ENCODE measurements around the gene ZBTB33.

The ZBTB33 gene

DNA sequence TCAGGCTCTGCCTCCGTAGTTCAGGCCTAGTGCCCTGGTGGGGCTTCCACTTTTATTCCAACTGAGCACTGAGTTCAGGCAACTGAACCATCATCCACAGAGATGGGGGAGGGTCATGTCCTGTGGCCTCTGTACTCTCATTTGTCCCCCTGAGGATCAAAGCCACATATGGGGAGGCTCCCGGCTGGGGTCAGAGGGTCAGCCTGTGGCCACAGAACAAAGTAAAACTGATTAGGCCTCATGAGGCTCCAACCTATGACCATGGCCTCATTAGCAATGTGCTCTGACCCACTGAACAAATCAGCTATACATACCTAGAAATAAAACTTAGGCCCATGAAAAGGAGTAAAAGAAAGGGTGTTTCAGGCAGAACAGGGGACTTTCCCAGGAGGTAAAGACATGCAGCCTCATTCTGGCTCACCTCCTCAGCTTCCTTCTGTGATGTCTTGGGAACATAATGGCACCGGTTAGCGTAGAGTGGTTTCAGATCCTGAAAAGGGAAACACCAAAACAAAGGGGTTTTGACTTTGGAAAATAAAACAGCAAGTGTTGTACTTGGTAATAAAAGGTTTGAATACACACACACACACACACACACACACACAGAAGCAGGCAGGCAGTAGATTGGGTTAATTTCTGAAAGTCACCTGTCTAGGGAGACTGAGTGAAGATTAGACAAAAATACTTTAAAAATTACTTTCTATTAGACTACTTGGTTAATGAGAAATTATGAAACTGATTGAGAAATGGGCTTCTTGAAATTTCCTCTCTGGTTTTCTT is 36.3 kb downstream of the ZBTB33 start:
- Histone ChIP-seq H3K9me3 (ENCODE audit: control insufficient read depth, low read length) (no peaks in the 10 kb centered on the region), H4K8ac (ENCODE audit: low read length) (no peak overlapping the region), H3K14ac (ENCODE audit: low read length in 2 of 2) (no peak overlapping the region), H3K4ac (ENCODE audit: low read depth in 1 of 2, low read length in 2 of 2) (no peak overlapping the region), H3K23ac (ENCODE audit: low read length in 2 of 2) (no peak overlapping the region), H3K4me1 (ENCODE audit: control insufficient read depth, insufficient read depth, low read depth, low read length) (no peaks in the 10 kb centered on the region), H3K4me2 (ENCODE audit: low read length, poor library complexity, severe bottlenecking) (no peak overlapping the region), H2BK5ac (ENCODE audit: low read depth, low read length, poor library complexity, severe bottlenecking) (no peak overlapping the region), H2BK15ac (ENCODE audit: low read depth, poor library complexity, severe bottlenecking) (no peak overlapping the region), H3K18ac (ENCODE audit: low read depth in 1 of 2, low read length in 2 of 2) (no peak overlapping the region), H3K27ac (ENCODE audit: low read length, poor library complexity, severe bottlenecking) (no peak overlapping the region), H3K79me1 (replicated peaks; ENCODE audit: low read length, poor library complexity, severe bottlenecking) (no peaks in the 10 kb centered on the region), H3K36me3 (ENCODE audit: control insufficient read depth in 1 of 2, insufficient read depth in 2 of 2, low read depth in 1 of 2, low read length in 2 of 2) (no peaks in the 10 kb centered on the region), H2BK120ac (ENCODE audit: low read depth, low read length) (no peak overlapping the region), H4K91ac (ENCODE audit: low read length) (no peak overlapping the region), H3K27me3 (ENCODE audit: control insufficient read depth in 1 of 2, insufficient read depth in 1 of 2, low read length in 2 of 2) (peaks cover 0 to 8% of the 10 kb centered on the region in 2 experiments), H2BK12ac (ENCODE audit: low read length in 2 of 2) (no peak overlapping the region), H3K4me3 (ENCODE audit: insufficient read depth in 1 of 2, low read depth in 1 of 2, low read length in 2 of 2) (no peak overlapping the region), H2AK5ac (ENCODE audit: low read length, severe bottlenecking) (no peak overlapping the region), H2AFZ (ENCODE audit: low read depth, low read length) (no peak overlapping the region), H3K9ac (ENCODE audit: low read length) (no peak overlapping the region)
- no peak for DNase-seq
- 73% methylated on average over 2 of the region's 4 CpGs for WGBS

GRCh38 chrX:120287513-120288112 is 37.0 kb downstream of the ZBTB33 start:
- Histone ChIP-seq H3K4me2 (ENCODE audit: low read length, poor library complexity, severe bottlenecking) (no peak overlapping the region), H3K79me1 (replicated peaks; ENCODE audit: low read length, poor library complexity, severe bottlenecking) (no peaks in the 10 kb centered on the region), H2BK15ac (ENCODE audit: low read depth, poor library complexity, severe bottlenecking) (no peak overlapping the region), H3K23ac (ENCODE audit: low read length in 2 of 2) (no peak overlapping the region), H3K4me3 (ENCODE audit: insufficient read depth in 1 of 2, low read depth in 1 of 2, low read length in 2 of 2) (no peak overlapping the region), H2BK120ac (ENCODE audit: low read depth, low read length) (no peak overlapping the region), H2AK5ac (ENCODE audit: low read length, severe bottlenecking) (no peak overlapping the region), H2AFZ (ENCODE audit: low read depth, low read length) (no peak overlapping the region), H3K4ac (ENCODE audit: low read depth in 1 of 2, low read length in 2 of 2) (no peak overlapping the region), H2BK12ac (ENCODE audit: low read length in 2 of 2) (no peak overlapping the region), H3K18ac (ENCODE audit: low read depth in 1 of 2, low read length in 2 of 2) (no peak overlapping the region), H4K8ac (ENCODE audit: low read length) (no peak overlapping the region), H3K36me3 (ENCODE audit: control insufficient read depth in 1 of 2, insufficient read depth in 2 of 2, low read depth in 1 of 2, low read length in 2 of 2) (no peaks in the 10 kb centered on the region), H3K14ac (ENCODE audit: low read length in 2 of 2) (no peak overlapping the region), H2BK5ac (ENCODE audit: low read depth, low read length, poor library complexity, severe bottlenecking) (no peak overlapping the region), H3K27ac (ENCODE audit: low read length, poor library complexity, severe bottlenecking) (no peak overlapping the region), H3K27me3 (ENCODE audit: control insufficient read depth in 1 of 2, insufficient read depth in 1 of 2, low read length in 2 of 2) (peaks cover 0 to 8% of the 10 kb centered on the region in 2 experiments), H3K9ac (ENCODE audit: low read length) (no peak overlapping the region), H3K4me1 (ENCODE audit: control insufficient read depth, insufficient read depth, low read depth, low read length) (no peaks in the 10 kb centered on the region), H3K9me3 (ENCODE audit: control insufficient read depth, low read length) (no peaks in the 10 kb centered on the region), H4K91ac (ENCODE audit: low read length) (no peak overlapping the region)
- no peak for DNase-seq
- WGBS, result 53% methylated on average over 2 of the region's 3 CpGs

GRCh38 chrX:120290107-120290506 is 39.5 kb downstream of the ZBTB33 start:
- Histone ChIP-seq H3K14ac (ENCODE audit: low read length in 2 of 2) (no peak overlapping the region), H3K9ac (ENCODE audit: low read length) (no peak overlapping the region), H3K36me3 (ENCODE audit: control insufficient read depth in 1 of 2, insufficient read depth in 2 of 2, low read depth in 1 of 2, low read length in 2 of 2) (no peaks in the 10 kb centered on the region), H2AFZ (ENCODE audit: low read depth, low read length) (no peak overlapping the region), H2BK12ac (ENCODE audit: low read length in 2 of 2) (no peak overlapping the region), H3K4me1 (ENCODE audit: control insufficient read depth, insufficient read depth, low read depth, low read length) (no peaks in the 10 kb centered on the region), H3K9me3 (ENCODE audit: control insufficient read depth, low read length) (no peaks in the 10 kb centered on the region), H3K27me3 (ENCODE audit: control insufficient read depth in 1 of 2, insufficient read depth in 1 of 2, low read length in 2 of 2) (peaks cover 0 to 2% of the 10 kb centered on the region in 2 experiments), H3K4ac (ENCODE audit: low read depth in 1 of 2, low read length in 2 of 2) (no peak overlapping the region), H3K79me1 (replicated peaks; ENCODE audit: low read length, poor library complexity, severe bottlenecking) (no peaks in the 10 kb centered on the region), H3K23ac (ENCODE audit: low read length in 2 of 2) (no peak overlapping the region), H3K4me3 (ENCODE audit: insufficient read depth in 1 of 2, low read depth in 1 of 2, low read length in 2 of 2) (no peak overlapping the region), H2AK5ac (ENCODE audit: low read length, severe bottlenecking) (no peak overlapping the region), H3K18ac (ENCODE audit: low read depth in 1 of 2, low read length in 2 of 2) (no peak overlapping the region), H4K91ac (ENCODE audit: low read length) (no peak overlapping the region), H2BK15ac (ENCODE audit: low read depth, poor library complexity, severe bottlenecking) (no peak overlapping the region), H3K4me2 (ENCODE audit: low read length, poor library complexity, severe bottlenecking) (no peak overlapping the region), H3K27ac (ENCODE audit: low read length, poor library complexity, severe bottlenecking) (no peak overlapping the region), H2BK120ac (ENCODE audit: low read depth, low read length) (no peak overlapping the region), H4K8ac (ENCODE audit: low read length) (no peak overlapping the region), H2BK5ac (ENCODE audit: low read depth, low read length, poor library complexity, severe bottlenecking) (no peak overlapping the region)
- no peak for DNase-seq

- no peaks in the 10 kb centered on the region for H3K36me3 ChIP-seq (ENCODE audit: control insufficient read depth in 1 of 2, insufficient read depth in 2 of 2, low read depth in 1 of 2, low read length in 2 of 2)
- WGBS, result 85% methylated on average over 4 of the region's 6 CpGs
- H4K91ac ChIP-seq (ENCODE audit: low read length), result no peak overlapping the region
- no peaks in the 10 kb centered on the region for H3K4me1 ChIP-seq (ENCODE audit: control insufficient read depth, insufficient read depth, low read depth, low read length)
- no peak overlapping the region for H3K9ac ChIP-seq (ENCODE audit: low read length)
- H3K4me3 ChIP-seq (ENCODE audit: insufficient read depth in 1 of 2, low read depth in 1 of 2, low read length in 2 of 2), result no peak overlapping the region
- no peaks in the 10 kb centered on the region for H3K79me1 ChIP-seq (replicated peaks; ENCODE audit: low read length, poor library complexity, severe bottlenecking)
- H3K18ac ChIP-seq (ENCODE audit: low read depth in 1 of 2, low read length in 2 of 2), result no peak overlapping the region
- no peak overlapping the region for H2AK5ac ChIP-seq (ENCODE audit: low read length, severe bottlenecking)
- no peak for DNase-seq
- no peak overlapping the region for H3K23ac ChIP-seq (ENCODE audit: low read length in 2 of 2)
- H3K4ac ChIP-seq (ENCODE audit: low read depth in 1 of 2, low read length in 2 of 2), result no peak overlapping the region
- no peak overlapping the region for H4K8ac ChIP-seq (ENCODE audit: low read length)
- H3K4me2 ChIP-seq (ENCODE audit: low read length, poor library complexity, severe bottlenecking), result no peak overlapping the region
- no peak overlapping the region for H2BK5ac ChIP-seq (ENCODE audit: low read depth, low read length, poor library complexity, severe bottlenecking)
- H3K14ac ChIP-seq (ENCODE audit: low read length in 2 of 2), result no peak overlapping the region
- H3K27ac ChIP-seq (ENCODE audit: low read length, poor library complexity, severe bottlenecking), result no peak overlapping the region
- no peak overlapping the region for H2BK120ac ChIP-seq (ENCODE audit: low read depth, low read length)
- no peak overlapping the region for H2AFZ ChIP-seq (ENCODE audit: low read depth, low read length)
- H3K9me3 ChIP-seq (ENCODE audit: control insufficient read depth, low read length), result no peaks in the 10 kb centered on the region
- no peak overlapping the region for H2BK15ac ChIP-seq (ENCODE audit: low read depth, poor library complexity, severe bottlenecking)
- peaks cover 0 to 2% of the 10 kb centered on the region in 2 experiments for H3K27me3 ChIP-seq (ENCODE audit: control insufficient read depth in 1 of 2, insufficient read depth in 1 of 2, low read length in 2 of 2)
- no peak overlapping the region for H2BK12ac ChIP-seq (ENCODE audit: low read length in 2 of 2)
These were observed 40.6 kb downstream of the ZBTB33 start for GRCh38 chrX:120291211-120291610.

Measured in mesenchymal stem cell (in vitro differentiated cells and primary cell).